HS-5 (cell line): ENCODE measurements around the gene ARHGDIA.
"Not testable (repeated sequence)": the region's sequence is repeated elsewhere in the genome, so short reads cannot be mapped to it uniquely, and the experiment has no call there.

Experiments used
- DNase-seq: peaks from one replicate; pipeline ENCODE4 v3.0.0-alpha.2; 2012; ENCODE audit warnings: low read depth

The ARHGDIA gene

GRCh38 chr17:81842725-81843504, 28.2 kb downstream of the ARHGDIA start:
- DNase-seq = peak; percentile 22

- DNase-seq = no peak
Measured at GRCh38 chr17:81842378-81842724, 28.8 kb downstream of the ARHGDIA start.

- no peak for DNase-seq
Measured at GRCh38 chr17:81841866-81842265, 29.3 kb downstream of the ARHGDIA start.

GRCh38 chr17:81840826-81841778, 30.0 kb downstream of the ARHGDIA start:
- no peak for DNase-seq

GRCh38 chr17:81840059-81840458, 31.1 kb downstream of the ARHGDIA start:
- not testable (repeated sequence) for DNase-seq

- no peak for DNase-seq
Measured at GRCh38 chr17:81839301-81839700, 31.8 kb downstream of the ARHGDIA start.

GRCh38 chr17:81838753-81839255, 32.3 kb downstream of the ARHGDIA start:
- no peak for DNase-seq

- DNase-seq = no peak
Measured at GRCh38 chr17:81837641-81838040, 33.5 kb downstream of the ARHGDIA start.

GRCh38 chr17:81834831-81835267, 36.3 kb downstream of the ARHGDIA start, which contains the start of gene PPP1R27:
Gene PPP1R27, minus strand, starts transcription at chr17:81835050. Its CDS starts 97 bp downstream, at chr17:81834953.
- DNase-seq = no peak

GRCh38 chr17:81833921-81834830, 37.0 kb downstream of the ARHGDIA start:
- no peak for DNase-seq

GRCh38 chr17:81833160-81833920, 37.8 kb downstream of the ARHGDIA start, which contains the start of gene MCRIP1:
Gene MCRIP1, minus strand, starts transcription at chr17:81833291. Its CDS starts 8,785 bp downstream, at chr17:81824506.
- peak; percentile 57 for DNase-seq

- DNase-seq = no peak
Measured at GRCh38 chr17:81832608-81833159, 38.5 kb downstream of the ARHGDIA start.

- peak; percentile 26 for DNase-seq
Measured at GRCh38 chr17:81831957-81832607, 39.1 kb downstream of the ARHGDIA start.

GRCh38 chr17:81831563-81831956, 39.6 kb downstream of the ARHGDIA start:
- no peak for DNase-seq

- DNase-seq = no peak
Measured at GRCh38 chr17:81829858-81830257, 41.3 kb downstream of the ARHGDIA start.

- no peak for DNase-seq
Measured at GRCh38 chr17:81828656-81829055, 42.5 kb downstream of the ARHGDIA start.

GRCh38 chr17:81825841-81826466, 45.2 kb downstream of the ARHGDIA start:
- DNase-seq = no peak

- DNase-seq = no peak
Measured at GRCh38 chr17:81824595-81824994, 46.5 kb downstream of the ARHGDIA start.

- DNase-seq = no peak
Measured at GRCh38 chr17:81823820-81824550, 47.2 kb downstream of the ARHGDIA start.
